WTC11 (cell line): ENCODE measurements around the gene KDM2B.

Experiments used
- ATF2 ChIP-seq: sonication (generic); formaldehyde crosslinking; IDR thresholded peaks from 2 replicates; pipeline ENCODE4 v1.8.1; 2022; ENCODE audit warnings: low read depth, missing genetic modification reagents, borderline replicate concordance
- CTCF ChIP-seq: fragments of 200-600 bp; IDR thresholded peaks from 2 replicates; pipeline ENCODE4 v1.8.0; 2022; ENCODE audit warnings: antibody characterized with exemption
- E2F4 ChIP-seq: sonication (generic); formaldehyde crosslinking; IDR thresholded peaks from 2 replicates; pipeline ENCODE4 v1.8.1; 2022; ENCODE audit warnings: low read depth, mild to moderate bottlenecking, moderate library complexity, missing genetic modification reagents, borderline replicate concordance
- FOXJ3 ChIP-seq: sonication (generic); formaldehyde crosslinking; IDR thresholded peaks from 2 replicates; pipeline ENCODE4 v1.9.0; 2021; ENCODE audit warnings: missing genetic modification reagents, mild to moderate bottlenecking, borderline replicate concordance
- FOXK1 ChIP-seq: sonication (generic); formaldehyde crosslinking; IDR thresholded peaks from 2 replicates; pipeline ENCODE4 v1.8.0; 2022; ENCODE audit warnings: mild to moderate bottlenecking, moderate library complexity, missing genetic modification reagents
- MAX ChIP-seq: sonication (generic); formaldehyde crosslinking; IDR thresholded peaks from 2 replicates; pipeline ENCODE4 v1.8.0; 2022; ENCODE audit warnings: mild to moderate bottlenecking, missing genetic modification reagents
- MYBL2 ChIP-seq: sonication (generic); formaldehyde crosslinking; IDR thresholded peaks from 2 replicates; pipeline ENCODE4 v1.8.1; 2023; ENCODE audit warnings: mild to moderate bottlenecking, moderate library complexity, missing genetic modification reagents
- PRDM15 ChIP-seq: sonication (generic); formaldehyde crosslinking; IDR thresholded peaks from 2 replicates; pipeline ENCODE4 v1.8.0; 2022; ENCODE audit warnings: missing genetic modification reagents
- ZBTB43 ChIP-seq: sonication (generic); formaldehyde crosslinking; IDR thresholded peaks from 2 replicates; pipeline ENCODE4 v1.8.1; 2023; ENCODE audit warnings: mild to moderate bottlenecking, missing genetic modification reagents
- ZNF121 ChIP-seq: sonication (generic); formaldehyde crosslinking; IDR thresholded peaks from 2 replicates; pipeline ENCODE4 v1.8.0; 2023; ENCODE audit warnings: missing genetic modification reagents
- TF ChIP-seq, protein P1 (sequence below): sonication (generic); formaldehyde crosslinking; IDR thresholded peaks from 2 replicates; pipeline ENCODE4 v1.8.0; 2022; ENCODE audit warnings: mild to moderate bottlenecking, missing genetic modification reagents

GRCh38 chr12:121413917-121414316 lies 166.9 kb downstream of the KDM2B start:
- TF ChIP-seq E2F4 (CRISPR knock-in tag) (no peak), CTCF (no peak), ZNF121 (CRISPR knock-in tag) (no peak), MYBL2 (CRISPR knock-in tag) (no peak), ATF2 (CRISPR knock-in tag) (no peak), MAX (CRISPR knock-in tag) (no peak), ZBTB43 (CRISPR knock-in tag) (no peak), PRDM15 (CRISPR knock-in tag) (no peak), FOXK1 (CRISPR knock-in tag) (no peak), FOXJ3 (no peak)
- TF ChIP-seq, protein P1, sequence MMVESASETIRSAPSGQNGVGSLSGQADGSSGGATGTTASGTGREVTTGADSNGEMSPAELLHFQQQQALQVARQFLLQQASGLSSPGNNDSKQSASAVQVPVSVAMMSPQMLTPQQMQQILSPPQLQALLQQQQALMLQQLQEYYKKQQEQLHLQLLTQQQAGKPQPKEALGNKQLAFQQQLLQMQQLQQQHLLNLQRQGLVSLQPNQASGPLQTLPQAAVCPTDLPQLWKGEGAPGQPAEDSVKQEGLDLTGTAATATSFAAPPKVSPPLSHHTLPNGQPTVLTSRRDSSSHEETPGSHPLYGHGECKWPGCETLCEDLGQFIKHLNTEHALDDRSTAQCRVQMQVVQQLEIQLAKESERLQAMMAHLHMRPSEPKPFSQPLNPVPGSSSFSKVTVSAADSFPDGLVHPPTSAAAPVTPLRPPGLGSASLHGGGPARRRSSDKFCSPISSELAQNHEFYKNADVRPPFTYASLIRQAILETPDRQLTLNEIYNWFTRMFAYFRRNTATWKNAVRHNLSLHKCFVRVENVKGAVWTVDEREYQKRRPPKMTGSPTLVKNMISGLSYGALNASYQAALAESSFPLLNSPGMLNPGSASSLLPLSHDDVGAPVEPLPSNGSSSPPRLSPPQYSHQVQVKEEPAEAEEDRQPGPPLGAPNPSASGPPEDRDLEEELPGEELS, result no peak
